HL-60 (cell line): Measurements from ENCODE around the gene SLCO2A1.

Source experiments
- GABPA ChIP-seq: IDR thresholded peaks from 2 replicates; pipeline ENCODE4 v1.6.1; 2012; ENCODE audit warnings: low read depth
- POLR2AphosphoS5 ChIP-seq: IDR thresholded peaks from 2 replicates; pipeline ENCODE4 v1.6.1; 2012; ENCODE audit warnings: low read depth
- TF ChIP-seq, protein P1 (sequence below): IDR thresholded peaks from one replicate; pipeline ENCODE4 v1.5.1; 2011; ENCODE audit warnings: low read length, control low read depth, inconsistent platforms; ENCODE audit not compliant: insufficient read depth

DNA sequence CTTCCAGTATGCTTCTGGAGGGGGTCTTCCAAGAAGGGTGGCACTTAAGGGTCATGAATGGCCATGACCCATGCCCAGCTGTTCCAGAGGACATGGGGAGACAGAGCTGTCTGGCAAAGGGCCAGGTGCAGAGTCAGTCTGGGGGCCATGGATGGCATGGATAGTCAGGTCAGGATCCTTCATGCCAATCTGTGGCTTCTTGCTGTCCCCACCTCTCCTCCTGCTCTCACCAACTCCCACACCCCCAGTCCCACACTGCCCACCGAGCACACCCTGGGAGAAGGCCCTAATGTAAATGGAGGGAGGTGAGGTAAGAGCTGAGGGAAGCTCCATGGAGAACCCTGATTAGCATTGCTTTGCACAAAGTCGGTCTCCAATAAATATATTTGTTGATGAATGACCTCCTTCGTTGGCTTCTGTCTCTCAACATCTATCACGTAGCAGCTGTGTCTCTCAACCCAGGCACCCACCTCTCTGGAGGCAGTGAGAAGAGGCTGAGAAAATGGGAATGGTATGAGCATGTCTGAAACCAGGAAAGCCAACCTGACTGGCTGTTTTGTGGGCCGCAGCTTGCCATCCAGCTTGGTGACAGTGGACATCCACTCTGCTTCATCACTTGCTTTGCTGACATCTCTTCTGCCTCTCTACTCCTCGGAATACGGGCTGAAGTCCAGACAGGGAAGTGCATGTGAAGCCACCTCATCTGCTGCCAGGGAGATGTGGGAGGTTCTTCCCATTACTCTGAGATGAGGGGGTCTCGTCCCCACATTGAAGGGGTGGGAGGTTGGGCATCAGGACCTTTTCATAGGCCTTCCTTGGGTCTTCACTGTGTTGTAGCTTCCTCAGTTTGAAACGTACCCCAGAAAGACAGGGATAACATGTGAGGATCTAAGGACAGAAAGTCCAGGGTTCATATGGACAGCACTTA is 96.4 kb downstream of the SLCO2A1 start:
- TF ChIP-seq, protein P1, sequence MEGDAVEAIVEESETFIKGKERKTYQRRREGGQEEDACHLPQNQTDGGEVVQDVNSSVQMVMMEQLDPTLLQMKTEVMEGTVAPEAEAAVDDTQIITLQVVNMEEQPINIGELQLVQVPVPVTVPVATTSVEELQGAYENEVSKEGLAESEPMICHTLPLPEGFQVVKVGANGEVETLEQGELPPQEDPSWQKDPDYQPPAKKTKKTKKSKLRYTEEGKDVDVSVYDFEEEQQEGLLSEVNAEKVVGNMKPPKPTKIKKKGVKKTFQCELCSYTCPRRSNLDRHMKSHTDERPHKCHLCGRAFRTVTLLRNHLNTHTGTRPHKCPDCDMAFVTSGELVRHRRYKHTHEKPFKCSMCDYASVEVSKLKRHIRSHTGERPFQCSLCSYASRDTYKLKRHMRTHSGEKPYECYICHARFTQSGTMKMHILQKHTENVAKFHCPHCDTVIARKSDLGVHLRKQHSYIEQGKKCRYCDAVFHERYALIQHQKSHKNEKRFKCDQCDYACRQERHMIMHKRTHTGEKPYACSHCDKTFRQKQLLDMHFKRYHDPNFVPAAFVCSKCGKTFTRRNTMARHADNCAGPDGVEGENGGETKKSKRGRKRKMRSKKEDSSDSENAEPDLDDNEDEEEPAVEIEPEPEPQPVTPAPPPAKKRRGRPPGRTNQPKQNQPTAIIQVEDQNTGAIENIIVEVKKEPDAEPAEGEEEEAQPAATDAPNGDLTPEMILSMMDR = no peak
- TF ChIP-seq POLR2AphosphoS5 (no peak), GABPA (no peak)
